Measurements from ENCODE around the gene MAOA.

The MAOA gene

DNA sequence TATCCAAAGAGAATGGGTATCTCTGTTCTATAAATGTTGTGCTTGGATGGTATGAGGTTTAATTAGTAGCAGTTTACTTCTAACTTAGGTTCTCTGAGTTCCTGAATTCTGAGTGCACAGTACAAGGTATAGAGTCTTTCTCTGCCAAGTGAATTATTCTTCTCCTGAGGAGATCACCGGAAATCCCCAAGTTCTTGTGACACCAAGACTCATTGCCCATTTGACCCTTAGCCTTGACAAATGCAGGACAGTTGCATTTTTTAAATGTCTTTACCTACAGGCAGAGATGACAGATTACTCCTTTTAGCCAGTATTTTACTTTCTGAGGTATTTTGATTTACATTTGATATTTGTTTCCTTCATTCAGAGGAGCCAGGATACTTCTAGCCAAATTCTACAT, 72.9 kb downstream of the MAOA start:
- Histone ChIP-seq H2AFZ (ENCODE audit: low read length) (no peak overlapping the region), H3K9me3 (ENCODE audit: insufficient read depth, low read depth, low read length) (no peaks in the 10 kb centered on the region), H4K20me1 (ENCODE audit: insufficient read depth, low read length, poor library complexity, severe bottlenecking) (no peaks in the 10 kb centered on the region), H3K36me3 (ENCODE audit: insufficient read depth, low read length) (no peaks in the 10 kb centered on the region), H3K9me2 (replicated peaks; ENCODE audit: low read depth, low read length) (no peaks in the 10 kb centered on the region), H3K4me1 (ENCODE audit: insufficient read depth, low read length, poor library complexity, severe bottlenecking) (no peaks in the 10 kb centered on the region), H3K4me2 (ENCODE audit: low read depth, low read length, poor library complexity, severe bottlenecking) (no peak overlapping the region), H3K4me3 (ENCODE audit: low read length, poor library complexity, severe bottlenecking) (no peak overlapping the region), H3F3A (ENCODE audit: low read depth) (no peaks in the 10 kb centered on the region), H3K27me3 (ENCODE audit: insufficient read depth, low read length, poor library complexity, severe bottlenecking) (no peaks in the 10 kb centered on the region), H3K79me2 (ENCODE audit: insufficient read depth, low read length) (no peaks in the 10 kb centered on the region), H3K9ac (ENCODE audit: low read depth, low read length, poor library complexity, severe bottlenecking) (no peak overlapping the region)
- TF ChIP-seq, protein P1, sequence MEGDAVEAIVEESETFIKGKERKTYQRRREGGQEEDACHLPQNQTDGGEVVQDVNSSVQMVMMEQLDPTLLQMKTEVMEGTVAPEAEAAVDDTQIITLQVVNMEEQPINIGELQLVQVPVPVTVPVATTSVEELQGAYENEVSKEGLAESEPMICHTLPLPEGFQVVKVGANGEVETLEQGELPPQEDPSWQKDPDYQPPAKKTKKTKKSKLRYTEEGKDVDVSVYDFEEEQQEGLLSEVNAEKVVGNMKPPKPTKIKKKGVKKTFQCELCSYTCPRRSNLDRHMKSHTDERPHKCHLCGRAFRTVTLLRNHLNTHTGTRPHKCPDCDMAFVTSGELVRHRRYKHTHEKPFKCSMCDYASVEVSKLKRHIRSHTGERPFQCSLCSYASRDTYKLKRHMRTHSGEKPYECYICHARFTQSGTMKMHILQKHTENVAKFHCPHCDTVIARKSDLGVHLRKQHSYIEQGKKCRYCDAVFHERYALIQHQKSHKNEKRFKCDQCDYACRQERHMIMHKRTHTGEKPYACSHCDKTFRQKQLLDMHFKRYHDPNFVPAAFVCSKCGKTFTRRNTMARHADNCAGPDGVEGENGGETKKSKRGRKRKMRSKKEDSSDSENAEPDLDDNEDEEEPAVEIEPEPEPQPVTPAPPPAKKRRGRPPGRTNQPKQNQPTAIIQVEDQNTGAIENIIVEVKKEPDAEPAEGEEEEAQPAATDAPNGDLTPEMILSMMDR (conservative IDR thresholded peaks at IDR 0.05; ENCODE audit: low read length), result no peak
- TF ChIP-seq EZH2phosphoT487 (IDR thresholded peaks at IDR 0.05; ENCODE audit: borderline replicate concordance), result no peak

DNA sequence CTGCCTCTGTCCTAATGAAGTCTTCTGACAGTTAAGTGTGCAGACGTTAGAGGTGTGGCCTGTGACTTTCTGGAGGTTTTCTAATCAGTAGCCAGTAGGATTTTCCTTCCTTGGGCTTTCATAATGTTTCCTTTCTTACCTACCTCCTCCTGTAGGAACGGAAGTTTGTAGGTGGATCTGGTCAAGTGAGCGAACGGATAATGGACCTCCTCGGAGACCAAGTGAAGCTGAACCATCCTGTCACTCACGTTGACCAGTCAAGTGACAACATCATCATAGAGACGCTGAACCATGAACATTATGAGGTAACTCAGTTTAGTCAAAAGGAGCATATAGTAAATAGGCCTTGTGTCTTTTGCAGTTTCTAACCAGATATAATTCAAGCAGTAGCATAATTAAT, 75.0 kb downstream of the MAOA start:
- H3K79me2 ChIP-seq (ENCODE audit: insufficient read depth, low read length), result no peaks in the 10 kb centered on the region
- TF ChIP-seq, protein P1 (conservative IDR thresholded peaks at IDR 0.05; ENCODE audit: low read length), result no peak
- no peak for TF ChIP-seq EZH2phosphoT487 (IDR thresholded peaks at IDR 0.05; ENCODE audit: borderline replicate concordance)

DNA sequence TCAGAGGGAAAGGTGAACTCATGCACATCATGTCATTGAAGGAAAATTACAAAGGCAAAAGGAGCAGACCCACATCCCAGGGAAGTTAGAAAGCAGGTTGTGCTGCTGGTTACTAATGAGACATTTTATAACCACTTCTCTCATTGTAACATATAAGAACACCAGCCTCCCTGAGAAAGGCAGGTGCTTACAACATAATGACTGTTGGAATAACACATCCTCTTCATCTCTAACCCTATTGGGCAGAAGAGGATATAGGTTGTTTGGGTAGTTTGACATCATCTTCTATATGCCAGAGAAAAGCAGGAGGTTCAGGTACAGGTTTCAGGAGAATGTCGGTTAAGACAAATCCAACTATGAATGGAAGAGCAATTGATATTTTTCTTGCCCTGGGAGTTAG, 77.6 kb downstream of the MAOA start:
- Histone ChIP-seq H3K4me3 (ENCODE audit: low read length, poor library complexity, severe bottlenecking) (no peak overlapping the region), H3K9me2 (replicated peaks; ENCODE audit: low read depth, low read length) (no peaks in the 10 kb centered on the region), H3K4me2 (ENCODE audit: low read depth, low read length, poor library complexity, severe bottlenecking) (no peak overlapping the region), H3K27me3 (ENCODE audit: insufficient read depth, low read length, poor library complexity, severe bottlenecking) (no peaks in the 10 kb centered on the region), H3K9ac (ENCODE audit: low read depth, low read length, poor library complexity, severe bottlenecking) (no peak overlapping the region), H2AFZ (ENCODE audit: low read length) (no peak overlapping the region), H3K79me2 (ENCODE audit: insufficient read depth, low read length) (no peaks in the 10 kb centered on the region), H4K20me1 (ENCODE audit: insufficient read depth, low read length, poor library complexity, severe bottlenecking) (no peaks in the 10 kb centered on the region), H3K4me1 (ENCODE audit: insufficient read depth, low read length, poor library complexity, severe bottlenecking) (no peaks in the 10 kb centered on the region), H3F3A (ENCODE audit: low read depth) (no peaks in the 10 kb centered on the region), H3K36me3 (ENCODE audit: insufficient read depth, low read length) (no peaks in the 10 kb centered on the region), H3K9me3 (ENCODE audit: insufficient read depth, low read depth, low read length) (no peaks in the 10 kb centered on the region)
- TF ChIP-seq, protein P1 (conservative IDR thresholded peaks at IDR 0.05; ENCODE audit: low read length), result no peak
- TF ChIP-seq EZH2phosphoT487 (IDR thresholded peaks at IDR 0.05; ENCODE audit: borderline replicate concordance), result no peak

More for the DNA sequence above, 75.0 kb downstream of the MAOA start:
- no peaks in the 10 kb centered on the region for H3K36me3 ChIP-seq (ENCODE audit: insufficient read depth, low read length)
- H3F3A ChIP-seq (ENCODE audit: low read depth), result no peaks in the 10 kb centered on the region
- no peak overlapping the region for H2AFZ ChIP-seq (ENCODE audit: low read length)
- no peaks in the 10 kb centered on the region for H3K4me1 ChIP-seq (ENCODE audit: insufficient read depth, low read length, poor library complexity, severe bottlenecking)
- no peaks in the 10 kb centered on the region for H3K9me3 ChIP-seq (ENCODE audit: insufficient read depth, low read depth, low read length)
- H3K27me3 ChIP-seq (ENCODE audit: insufficient read depth, low read length, poor library complexity, severe bottlenecking), result no peaks in the 10 kb centered on the region
- no peak overlapping the region for H3K4me2 ChIP-seq (ENCODE audit: low read depth, low read length, poor library complexity, severe bottlenecking)
- H3K9me2 ChIP-seq (replicated peaks; ENCODE audit: low read depth, low read length), result no peaks in the 10 kb centered on the region
- H4K20me1 ChIP-seq (ENCODE audit: insufficient read depth, low read length, poor library complexity, severe bottlenecking), result no peaks in the 10 kb centered on the region
- H3K9ac ChIP-seq (ENCODE audit: low read depth, low read length, poor library complexity, severe bottlenecking), result no peak overlapping the region
- no peak overlapping the region for H3K4me3 ChIP-seq (ENCODE audit: low read length, poor library complexity, severe bottlenecking)

Measured in Loucy (cell line).